Muscle layer of colon (tissue), 2 donors: Measurements from ENCODE around the gene SAGE1.

Experiments
- H3K27ac ChIP-seq: one replicate; pipeline ENCODE4 v1.7.0; 2013; ENCODE audit warnings: low read depth, mild to moderate bottlenecking, low read length, moderate library complexity
- H3K27me3 ChIP-seq, 2 donors: one replicate each; pipeline ENCODE4 v1.7.0; 2013; ENCODE audit warnings: low read length in 2 of 2, mild to moderate bottlenecking in 2 of 2; ENCODE audit not compliant: insufficient read depth in 2 of 2, control insufficient read depth in 1 of 2
- H3K36me3 ChIP-seq: one replicate; pipeline ENCODE4 v1.7.0; 2013; ENCODE audit warnings: mild to moderate bottlenecking, low read length; ENCODE audit not compliant: insufficient read depth
- H3K4me1 ChIP-seq: one replicate; pipeline ENCODE4 v1.7.0; 2013; ENCODE audit warnings: mild to moderate bottlenecking, low read length; ENCODE audit not compliant: insufficient read depth
- H3K4me3 ChIP-seq, 2 donors: one replicate each; pipeline ENCODE4 v1.7.0; 2013; ENCODE audit warnings: low read length in 2 of 2, low read depth in 1 of 2, mild to moderate bottlenecking in 1 of 2, moderate library complexity in 1 of 2
- H3K9ac ChIP-seq: one replicate; pipeline ENCODE4 v1.7.0; 2013; ENCODE audit warnings: low read length
- H3K9me3 ChIP-seq: one replicate; pipeline ENCODE4 v1.7.0; 2013; ENCODE audit warnings: mild to moderate bottlenecking, low read length
- donor health status: abdominal sarcoma.
- donor health status: Adenocarcinoma of cecum.

SAGE1 gene

DNA sequence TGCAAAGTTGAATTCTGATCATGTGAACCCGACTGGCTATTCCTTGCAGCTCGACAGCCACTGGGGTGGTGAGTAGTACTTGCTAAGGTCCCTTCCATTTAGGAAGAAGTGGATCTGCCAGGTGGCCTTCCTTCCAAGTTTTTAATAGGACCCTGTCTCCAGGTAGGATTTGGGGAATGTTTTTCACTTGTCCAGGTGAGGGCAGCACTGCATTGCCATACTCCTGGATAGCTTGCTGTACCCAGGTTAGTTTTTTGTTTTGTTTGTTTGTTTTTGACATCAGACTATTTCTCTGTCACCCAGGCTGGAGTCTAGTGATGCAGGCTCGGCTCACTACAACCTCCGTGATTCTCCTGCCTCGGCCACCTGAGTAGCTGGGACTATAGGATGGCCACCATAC is 29.8 kb downstream of the SAGE1 start:
- no peaks in the 10 kb centered on the region for H3K27me3 ChIP-seq
- H3K9ac ChIP-seq, result no peak overlapping the region
- no peak overlapping the region for H3K4me3 ChIP-seq
- no peaks in the 10 kb centered on the region for H3K36me3 ChIP-seq
- no peaks in the 10 kb centered on the region for H3K4me1 ChIP-seq
- no peaks in the 10 kb centered on the region for H3K9me3 ChIP-seq
- H3K27ac ChIP-seq, result no peak overlapping the region

DNA sequence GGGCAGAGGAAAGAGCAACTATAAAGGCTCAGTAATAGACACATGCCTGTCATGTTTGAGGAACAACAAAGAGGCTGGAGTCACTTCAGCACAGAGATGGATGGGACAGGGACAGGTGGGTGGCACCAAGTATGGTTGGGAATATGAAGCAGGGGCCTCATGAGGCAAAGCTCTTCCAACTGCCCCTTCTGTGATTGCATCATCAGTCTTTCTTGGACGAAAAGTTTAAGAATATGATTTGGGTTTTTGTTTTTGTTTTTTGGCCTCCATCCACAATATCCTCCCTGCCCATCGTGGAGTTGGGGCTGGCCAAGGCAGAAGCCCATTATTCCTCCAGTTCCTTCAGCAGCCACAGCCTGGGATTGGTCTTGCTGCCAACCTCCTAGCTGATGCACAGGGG is 34.4 kb downstream of the SAGE1 start:
- no peaks in the 10 kb centered on the region for H3K9me3 ChIP-seq
- H3K4me1 ChIP-seq, result no peaks in the 10 kb centered on the region
- no peaks in the 10 kb centered on the region for H3K36me3 ChIP-seq
- H3K27ac ChIP-seq, result no peak overlapping the region
- H3K4me3 ChIP-seq, result no peak overlapping the region
- no peak overlapping the region for H3K9ac ChIP-seq
- peaks cover 0 to 3% of the 10 kb centered on the region in 2 donors for H3K27me3 ChIP-seq

GRCh38 chrX:135931644-135932487 is 38.4 kb downstream of the SAGE1 start:
- H3K4me3 ChIP-seq, result no peak overlapping the region
- H3K27ac ChIP-seq, result no peak overlapping the region
- no peaks in the 10 kb centered on the region for H3K9me3 ChIP-seq
- no peaks in the 10 kb centered on the region for H3K36me3 ChIP-seq
- no peaks in the 10 kb centered on the region for H3K4me1 ChIP-seq
- peaks cover 0 to 6% of the 10 kb centered on the region in 2 donors for H3K27me3 ChIP-seq
- H3K9ac ChIP-seq, result no peak overlapping the region

DNA sequence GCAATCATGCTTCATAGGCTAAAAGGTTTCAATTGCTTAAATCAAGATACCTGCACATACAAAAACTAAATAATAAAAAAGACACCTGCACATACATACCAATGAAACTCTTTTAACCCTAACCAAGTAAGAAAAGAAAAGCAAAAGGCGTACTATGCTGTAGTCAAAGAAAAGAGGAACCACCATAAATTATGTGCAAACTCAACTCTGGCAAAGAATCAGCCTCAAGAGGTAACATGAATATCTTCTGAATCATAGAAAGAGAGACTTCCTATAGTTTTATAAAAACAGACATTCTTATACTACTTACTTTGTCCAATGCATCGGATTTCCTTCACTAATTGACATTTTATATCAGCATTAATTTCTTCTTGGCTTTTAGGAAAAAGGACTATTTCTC is 51.0 kb downstream of the SAGE1 start:
- Histone ChIP-seq H3K4me3 (no peak overlapping the region), H3K27me3 (no peaks in the 10 kb centered on the region), H3K9ac (no peak overlapping the region), H3K27ac (no peak overlapping the region), H3K36me3 (no peaks in the 10 kb centered on the region), H3K9me3 (peaks cover 4% of the 10 kb centered on the region), H3K4me1 (no peaks in the 10 kb centered on the region)

- Histone ChIP-seq H3K9me3 (no peaks in the 10 kb centered on the region), H3K9ac (no peak overlapping the region), H3K4me3 (no peak overlapping the region), H3K27ac (no peak overlapping the region), H3K4me1 (no peaks in the 10 kb centered on the region), H3K36me3 (no peaks in the 10 kb centered on the region), H3K27me3 (no peaks in the 10 kb centered on the region)
These were observed 57.8 kb downstream of the SAGE1 start for GRCh38 chrX:135951291-135951690.
